GM03348 (cell line): ENCODE data around the gene PPP6R1.
A peak's percentile ranks its signal among the peaks of the same experiment; 100 is the strongest.

Source experiments
- DNase-seq: peaks from one replicate; pipeline ENCODE4 v3.0.0; 2012; ENCODE audit warnings: low spot score

The PPP6R1 gene, protein sequence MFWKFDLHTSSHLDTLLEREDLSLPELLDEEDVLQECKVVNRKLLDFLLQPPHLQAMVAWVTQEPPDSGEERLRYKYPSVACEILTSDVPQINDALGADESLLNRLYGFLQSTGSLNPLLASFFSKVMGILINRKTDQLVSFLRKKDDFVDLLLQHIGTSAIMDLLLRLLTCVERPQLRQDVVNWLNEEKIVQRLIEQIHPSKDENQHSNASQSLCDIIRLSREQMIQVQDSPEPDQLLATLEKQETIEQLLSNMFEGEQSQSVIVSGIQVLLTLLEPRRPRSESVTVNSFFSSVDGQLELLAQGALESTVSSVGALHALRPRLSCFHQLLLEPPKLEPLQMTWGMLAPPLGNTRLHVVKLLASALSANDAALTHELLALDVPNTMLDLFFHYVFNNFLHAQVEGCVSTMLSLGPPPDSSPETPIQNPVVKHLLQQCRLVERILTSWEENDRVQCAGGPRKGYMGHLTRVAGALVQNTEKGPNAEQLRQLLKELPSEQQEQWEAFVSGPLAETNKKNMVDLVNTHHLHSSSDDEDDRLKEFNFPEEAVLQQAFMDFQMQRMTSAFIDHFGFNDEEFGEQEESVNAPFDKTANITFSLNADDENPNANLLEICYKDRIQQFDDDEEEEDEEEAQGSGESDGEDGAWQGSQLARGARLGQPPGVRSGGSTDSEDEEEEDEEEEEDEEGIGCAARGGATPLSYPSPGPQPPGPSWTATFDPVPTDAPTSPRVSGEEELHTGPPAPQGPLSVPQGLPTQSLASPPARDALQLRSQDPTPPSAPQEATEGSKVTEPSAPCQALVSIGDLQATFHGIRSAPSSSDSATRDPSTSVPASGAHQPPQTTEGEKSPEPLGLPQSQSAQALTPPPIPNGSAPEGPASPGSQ

DNA sequence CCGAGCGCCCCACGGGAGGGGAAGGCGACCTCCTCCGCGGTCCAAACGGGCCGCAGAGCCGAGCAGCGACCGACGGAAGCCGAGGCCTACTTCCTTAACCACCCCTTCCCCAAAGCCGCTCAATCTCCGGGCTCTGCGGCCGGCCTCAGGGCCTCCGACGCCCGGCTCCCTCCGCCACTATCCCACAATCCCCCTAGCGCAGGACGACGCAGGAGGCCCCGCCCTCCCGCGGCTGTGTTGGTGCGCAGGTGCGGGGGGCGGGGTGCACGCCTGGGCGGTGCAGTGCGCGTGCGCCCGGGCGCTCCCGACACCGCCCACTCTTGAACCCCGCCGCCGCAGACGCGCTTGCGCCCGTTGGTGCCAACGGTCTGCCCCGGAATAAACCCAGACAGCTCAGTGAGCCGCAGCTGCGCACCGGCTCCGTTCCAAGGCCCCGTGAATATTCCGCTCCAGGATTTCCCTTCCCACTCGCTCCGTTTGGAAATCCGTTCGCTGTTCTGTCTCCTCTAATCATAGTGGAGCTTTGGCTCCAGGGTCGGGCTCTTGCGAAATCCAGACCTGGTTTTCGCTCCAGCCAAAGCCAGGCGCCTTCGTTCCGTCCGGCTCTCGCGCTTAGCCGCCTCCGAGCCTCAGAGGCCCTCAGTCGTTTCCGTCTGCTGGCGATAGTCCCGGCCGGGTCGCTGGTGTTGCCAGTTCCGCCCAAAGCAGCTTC, at the start of gene PPP6R1:
TSS of gene PPP6R1 (minus strand) at position 190 of the 712 bp plus-strand sequence. CDS start 11,914 bp downstream, outside the sequence.
- DNase-seq, result peak; percentile 100

DNA sequence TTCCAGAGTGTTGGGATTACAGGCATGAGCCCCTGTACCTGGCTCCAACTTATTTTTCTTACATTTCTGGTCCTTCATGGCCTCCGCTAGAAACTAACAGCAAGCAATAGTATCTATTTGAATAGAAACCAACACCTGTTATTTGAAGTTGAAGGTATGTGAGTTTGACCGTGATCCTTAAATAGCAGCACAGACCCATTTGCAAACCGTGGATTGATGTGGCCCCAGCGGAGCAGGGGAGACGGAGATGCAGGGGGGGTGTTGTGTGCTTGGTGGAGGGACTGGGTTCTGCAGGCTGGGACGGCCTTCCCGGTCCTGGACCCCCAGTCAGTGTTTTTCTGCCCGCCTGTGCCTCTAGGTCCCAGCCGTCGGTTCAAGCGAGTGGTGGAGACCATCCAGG, 49.5 kb upstream of the PPP6R1 start:
- DNase-seq, result no peak

DNA sequence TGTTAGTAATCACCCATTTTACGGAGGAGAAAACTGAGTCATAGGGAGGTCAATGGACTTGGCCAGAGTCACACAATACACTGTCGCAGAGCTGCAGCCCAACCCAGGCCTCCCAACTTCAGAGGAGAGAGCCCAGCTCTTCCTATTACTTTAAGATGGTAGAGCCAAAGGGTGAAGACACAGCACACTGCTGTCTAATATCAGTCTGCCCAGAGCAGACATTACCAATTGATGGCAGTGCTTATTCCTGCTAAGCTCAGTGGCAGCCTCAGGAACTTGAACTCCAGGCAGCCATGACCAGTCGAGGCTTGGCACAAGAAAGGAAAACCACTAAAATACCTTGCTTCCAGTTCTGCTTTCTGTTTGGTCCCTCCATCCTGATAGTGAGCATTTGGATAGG, 47.9 kb upstream of the PPP6R1 start:
- no peak for DNase-seq

DNA sequence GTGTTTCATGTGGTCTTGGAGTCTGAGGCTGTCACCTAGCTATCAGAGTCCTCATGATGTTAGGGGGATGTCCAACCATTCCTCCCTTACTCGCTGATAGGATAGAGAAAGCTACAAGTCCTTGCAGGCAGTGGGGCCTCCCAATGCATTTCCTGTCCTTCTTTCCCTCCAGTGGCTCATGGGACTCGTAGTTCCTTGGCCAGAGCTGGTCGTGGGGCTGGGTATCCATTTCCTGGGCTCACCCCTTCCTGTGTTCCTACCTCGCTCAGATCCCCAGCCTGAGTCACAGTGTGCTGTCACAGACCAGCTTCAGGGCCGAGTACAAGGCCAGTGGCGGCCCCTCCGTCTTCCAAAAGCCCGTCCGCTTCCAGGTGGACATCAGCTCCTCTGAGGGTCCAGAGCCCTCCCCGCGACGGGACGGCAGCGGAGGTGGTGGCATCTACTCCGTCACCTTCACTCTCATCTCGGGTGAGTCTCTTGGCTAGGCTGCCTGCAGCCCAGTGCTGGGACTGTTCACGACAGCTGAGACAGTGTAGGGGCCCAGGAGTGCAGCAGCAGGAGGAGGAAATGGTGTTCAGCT, 47.3 kb upstream of the PPP6R1 start:
- no peak for DNase-seq

DNA sequence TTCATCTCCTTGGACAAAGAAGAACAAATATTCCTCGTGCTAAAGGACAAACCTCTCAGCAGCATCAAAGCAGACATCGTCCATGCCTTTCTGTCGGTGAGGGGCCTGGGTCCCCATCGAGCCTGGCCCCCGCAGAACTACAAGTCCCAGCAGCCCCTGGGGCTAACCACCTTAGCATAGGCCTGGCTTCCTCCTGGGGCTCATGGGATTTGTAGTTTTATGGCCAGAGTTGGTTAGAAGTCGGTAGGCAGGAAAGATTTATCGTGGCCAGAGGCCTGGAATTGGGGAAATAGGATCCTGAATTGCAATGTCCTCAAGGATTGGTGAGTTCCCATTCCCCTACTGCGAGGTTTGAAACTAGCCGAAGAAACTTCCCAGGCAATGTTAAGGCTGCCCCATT, 46.7 kb upstream of the PPP6R1 start:
- peak; percentile 42 for DNase-seq

DNA sequence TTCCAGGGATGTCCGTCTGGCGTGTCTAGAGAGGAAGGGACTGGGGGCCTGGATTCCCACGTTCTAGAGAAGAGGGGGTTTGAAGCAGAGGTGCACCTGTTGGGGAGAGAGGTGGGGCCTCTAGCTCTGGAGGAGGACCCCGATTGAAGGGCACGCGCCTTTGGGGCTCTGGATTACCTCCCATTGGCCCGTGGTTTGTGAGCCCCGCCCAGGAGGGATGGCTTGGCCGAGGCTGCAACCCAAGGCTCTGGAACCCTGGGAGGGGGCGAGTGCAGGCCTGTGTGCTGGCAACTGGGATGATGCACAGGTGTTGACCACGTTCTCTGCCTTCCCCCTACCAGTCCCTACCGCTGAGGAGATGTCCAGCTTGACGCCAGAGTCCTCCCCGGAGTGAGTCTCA, 46.2 kb upstream of the PPP6R1 start:
- no peak for DNase-seq

DNA sequence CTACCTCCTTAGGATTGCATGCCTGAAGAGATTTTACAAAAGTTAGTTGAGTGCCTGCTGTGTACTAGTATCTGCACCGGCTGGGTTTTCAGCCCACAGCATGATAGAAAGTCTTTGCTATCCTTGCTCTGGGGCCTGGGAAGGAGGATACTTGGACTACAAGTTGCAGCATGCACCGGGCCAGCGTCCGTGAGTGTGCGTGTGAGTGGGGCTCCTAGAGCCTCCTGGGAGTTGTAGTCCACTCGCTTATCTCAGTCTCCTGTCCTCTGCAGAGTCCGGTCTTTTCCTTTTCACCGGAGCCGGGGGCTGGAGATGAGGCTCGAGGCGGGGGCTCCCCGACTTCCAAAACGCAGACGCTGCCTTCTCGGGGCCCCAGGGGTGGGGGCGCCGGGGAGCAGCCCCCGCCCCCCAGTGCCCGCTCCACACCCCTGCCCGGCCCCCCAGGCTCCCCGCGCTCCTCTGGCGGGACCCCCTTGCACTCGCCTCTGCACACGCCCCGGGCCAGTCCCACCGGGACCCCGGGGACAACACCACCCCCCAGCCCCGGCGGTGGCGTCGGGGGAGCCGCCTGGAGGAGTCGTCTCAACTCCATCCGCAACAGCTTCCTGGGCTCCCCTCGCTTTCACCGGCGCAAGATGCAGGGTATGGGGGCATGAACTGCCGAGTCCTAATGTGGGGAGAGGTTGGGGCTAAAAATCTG, 45.6 kb upstream of the PPP6R1 start:
- DNase-seq, result no peak

DNA sequence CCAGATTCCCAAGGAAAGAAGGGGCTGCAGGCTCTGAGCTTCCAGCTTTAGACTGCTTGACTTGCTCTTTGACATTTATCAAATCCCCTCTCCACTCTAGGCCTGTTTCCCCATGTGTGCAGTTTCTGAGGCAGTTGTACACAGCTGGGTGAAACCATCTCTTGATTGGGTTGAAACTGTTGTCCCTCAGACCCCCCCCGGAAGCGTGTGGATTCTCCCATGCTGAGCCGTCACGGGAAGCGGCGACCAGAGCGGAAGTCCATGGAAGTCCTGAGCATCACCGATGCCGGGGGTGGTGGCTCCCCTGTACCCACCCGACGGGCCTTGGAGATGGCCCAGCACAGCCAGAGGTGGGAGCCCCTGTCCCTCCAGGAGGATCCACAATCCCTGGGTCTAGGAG, 44.7 kb upstream of the PPP6R1 start:
- DNase-seq, result no peak

DNA sequence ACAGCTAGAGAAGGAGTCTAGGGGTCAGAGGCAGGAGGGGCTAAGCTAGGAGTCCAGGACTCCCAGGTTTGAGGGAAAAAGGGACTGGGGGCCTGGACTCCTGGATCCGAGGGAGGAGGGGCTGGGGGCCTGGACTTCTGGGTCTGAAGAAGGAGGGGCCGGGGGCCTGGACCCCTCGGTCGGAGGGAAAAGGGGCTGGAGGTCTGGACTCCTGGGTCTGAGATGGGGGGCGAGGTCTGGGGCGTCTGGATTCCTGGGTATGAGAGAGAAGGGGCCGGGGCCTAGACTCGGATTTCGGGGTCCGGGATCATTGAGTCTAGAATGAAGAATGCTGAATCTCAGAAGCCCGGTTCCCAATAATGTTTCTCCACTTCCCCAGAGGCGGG, 43.5 kb upstream of the PPP6R1 start:
- no peak for DNase-seq

DNA sequence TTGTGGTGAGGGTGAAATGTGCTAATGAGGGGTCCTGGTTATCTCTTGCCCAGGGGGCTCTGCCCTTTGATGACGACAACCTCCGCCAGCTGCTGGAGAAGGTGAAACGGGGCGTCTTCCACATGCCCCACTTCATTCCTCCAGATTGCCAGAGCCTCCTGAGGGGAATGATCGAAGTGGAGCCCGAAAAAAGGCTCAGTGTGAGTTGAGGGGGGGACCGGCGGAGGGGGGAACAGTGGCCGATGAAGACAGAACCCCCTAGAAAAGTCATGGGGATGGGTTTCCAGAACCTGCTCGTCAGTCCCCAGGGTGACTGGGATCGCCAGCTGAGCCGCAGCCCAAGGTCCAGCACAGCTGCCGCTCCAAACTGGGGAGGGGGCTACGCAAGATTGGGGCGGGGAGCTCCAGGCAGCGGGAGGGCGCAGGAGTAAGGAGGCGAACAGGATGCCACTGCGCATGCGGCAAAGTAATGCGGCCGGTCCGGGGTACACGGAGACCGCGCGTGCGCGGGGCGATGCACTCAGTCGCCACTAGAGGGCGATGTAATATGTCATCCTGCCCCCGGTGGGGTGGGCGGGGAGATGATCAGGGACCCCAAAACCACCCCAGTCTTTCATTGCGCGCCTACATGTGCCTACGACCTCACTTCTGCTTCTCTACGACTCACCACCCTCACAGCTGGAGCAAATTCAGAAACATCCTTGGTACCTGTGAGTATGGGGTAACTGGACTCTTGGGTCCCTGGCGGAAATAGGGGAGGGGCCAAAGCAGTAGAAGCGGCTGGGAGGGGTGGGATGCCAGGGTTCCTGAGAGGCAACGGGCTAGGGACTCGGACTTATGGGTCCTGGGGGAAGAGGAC, 42.9 kb upstream of the PPP6R1 start:
- DNase-seq, result peak; percentile 99

DNA sequence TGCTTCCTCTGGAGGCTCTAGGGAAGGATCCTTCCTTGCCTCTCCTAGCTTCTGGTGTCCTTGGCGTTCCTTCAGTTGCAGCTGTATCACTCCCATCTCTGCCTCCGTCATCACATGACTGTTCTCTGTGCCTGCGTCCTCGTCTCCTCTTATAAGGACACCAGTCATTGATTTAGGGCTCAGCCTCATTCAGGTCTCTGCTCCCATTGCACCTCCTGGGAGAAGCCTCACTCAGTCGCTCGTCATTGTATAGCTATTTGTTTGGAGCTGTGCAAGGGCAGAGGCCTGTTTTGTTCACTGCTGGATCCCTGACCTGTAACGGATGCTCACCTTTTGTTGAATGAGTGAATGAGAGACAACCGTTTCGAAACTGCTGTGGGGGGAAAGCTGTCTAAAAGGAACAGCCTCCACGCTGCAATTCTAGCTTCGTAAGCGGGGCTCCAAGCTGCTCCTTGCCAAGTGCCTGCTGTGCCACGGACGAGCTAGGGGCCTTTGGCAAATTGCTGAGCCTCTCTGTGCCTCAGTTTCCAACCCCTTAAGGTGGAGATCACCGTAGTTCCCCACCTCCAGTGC, 42.2 kb upstream of the PPP6R1 start:
- DNase-seq, result no peak

DNA sequence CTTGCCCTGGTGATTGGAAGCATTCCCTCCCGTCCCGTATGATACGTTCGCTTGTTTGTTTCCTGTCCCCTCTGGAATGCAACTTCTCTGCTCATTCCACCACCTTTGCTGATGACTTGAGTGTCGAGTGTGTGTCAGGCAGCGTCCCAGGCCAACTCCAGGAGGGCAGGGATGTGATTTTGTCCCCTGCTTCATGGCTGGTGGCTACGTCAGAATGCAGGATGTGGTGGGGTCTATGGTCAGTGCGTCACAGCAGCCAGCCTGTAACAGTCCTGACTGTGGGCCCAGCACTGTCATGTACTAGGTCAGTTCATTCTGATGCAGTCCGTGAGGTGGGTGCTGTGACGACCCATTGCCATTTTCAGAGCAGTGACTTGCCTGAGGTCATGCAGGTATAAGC, 41.2 kb upstream of the PPP6R1 start:
- no peak for DNase-seq

DNA sequence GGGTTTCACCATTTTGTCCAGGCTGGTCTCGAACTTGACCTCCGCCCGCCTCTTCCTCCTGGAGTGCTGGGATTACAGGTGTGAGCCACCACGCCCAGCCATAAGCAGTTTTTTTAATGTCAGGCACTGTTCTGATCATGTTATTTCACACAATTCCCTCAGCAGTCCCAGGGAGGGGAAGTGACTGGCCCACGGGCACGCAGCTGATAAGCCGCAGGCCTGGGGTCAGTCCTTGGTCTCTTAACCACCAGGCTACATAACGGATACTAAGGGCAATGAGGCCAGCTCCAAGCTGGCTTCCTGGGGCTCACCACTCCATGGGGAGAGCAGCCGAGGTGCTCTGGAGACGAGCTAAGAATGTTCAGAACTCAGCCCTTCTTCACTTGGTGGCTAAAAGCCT, 38.5 kb upstream of the PPP6R1 start:
- no peak for DNase-seq

DNA sequence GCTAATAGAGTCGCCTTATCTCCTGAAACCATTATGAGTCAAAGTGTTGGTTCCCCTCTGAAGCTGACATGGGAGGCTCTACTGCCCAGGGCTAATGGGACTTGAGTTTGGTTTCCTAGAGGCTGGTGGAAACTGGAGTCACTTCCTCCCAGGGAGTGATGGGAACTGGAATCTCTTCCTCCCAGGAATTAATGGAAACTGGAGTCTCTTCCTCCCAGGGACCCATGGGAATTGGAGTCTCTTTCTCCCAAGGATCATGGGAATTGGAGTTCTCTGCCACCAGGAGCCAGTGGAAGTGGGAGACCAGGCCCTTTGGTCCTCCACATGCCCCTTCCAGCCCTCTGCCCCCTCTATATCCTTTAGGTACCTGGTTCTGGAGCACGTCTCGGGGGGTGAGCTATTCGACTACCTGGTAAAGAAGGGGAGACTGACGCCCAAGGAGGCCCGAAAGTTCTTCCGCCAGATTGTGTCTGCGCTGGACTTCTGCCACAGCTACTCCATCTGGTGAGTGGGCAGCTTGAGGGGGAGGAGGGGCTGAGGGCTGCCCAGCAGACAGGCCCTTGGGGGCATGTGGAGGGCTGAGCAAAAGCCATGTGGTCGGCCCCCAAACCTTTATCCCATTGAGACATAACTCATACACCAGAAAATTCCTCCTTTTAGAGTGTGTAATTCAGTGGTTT, 30.4 kb upstream of the PPP6R1 start:
- no peak for DNase-seq

DNA sequence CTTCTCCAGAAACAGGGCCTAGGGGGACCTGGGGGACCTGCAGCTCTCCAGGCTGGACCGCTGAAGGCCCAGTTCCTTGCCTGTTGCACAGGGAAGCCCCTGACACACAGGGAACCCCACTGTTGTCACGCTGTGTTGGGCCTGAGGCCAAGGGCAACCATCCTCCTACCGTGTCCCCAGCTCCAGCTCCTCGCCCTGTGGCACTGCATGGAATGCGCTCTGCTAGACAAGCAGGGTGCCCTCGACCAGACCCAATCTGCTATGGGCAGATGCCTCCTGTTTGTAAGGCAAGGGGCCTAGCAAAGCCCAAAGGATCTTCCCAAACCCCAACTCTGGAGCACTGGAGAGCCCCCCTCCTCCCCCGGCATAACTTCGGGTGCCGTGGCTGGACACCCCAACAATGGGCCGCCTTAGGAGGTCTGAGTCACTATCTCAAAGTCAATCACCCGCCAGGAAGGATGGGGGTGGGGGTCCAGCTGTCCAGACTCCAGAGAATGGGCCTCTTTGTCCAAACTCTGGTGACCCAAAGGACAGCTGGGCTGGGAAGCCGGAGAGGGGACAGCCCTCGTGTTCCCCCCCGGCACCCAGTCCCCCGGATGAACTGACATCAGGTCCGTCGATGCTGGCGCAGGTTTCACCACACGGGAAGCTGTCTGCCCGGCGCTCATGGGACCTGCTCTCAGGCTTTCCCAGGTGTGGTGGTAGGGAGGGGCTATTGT, 28.7 kb upstream of the PPP6R1 start:
- no peak for DNase-seq

DNA sequence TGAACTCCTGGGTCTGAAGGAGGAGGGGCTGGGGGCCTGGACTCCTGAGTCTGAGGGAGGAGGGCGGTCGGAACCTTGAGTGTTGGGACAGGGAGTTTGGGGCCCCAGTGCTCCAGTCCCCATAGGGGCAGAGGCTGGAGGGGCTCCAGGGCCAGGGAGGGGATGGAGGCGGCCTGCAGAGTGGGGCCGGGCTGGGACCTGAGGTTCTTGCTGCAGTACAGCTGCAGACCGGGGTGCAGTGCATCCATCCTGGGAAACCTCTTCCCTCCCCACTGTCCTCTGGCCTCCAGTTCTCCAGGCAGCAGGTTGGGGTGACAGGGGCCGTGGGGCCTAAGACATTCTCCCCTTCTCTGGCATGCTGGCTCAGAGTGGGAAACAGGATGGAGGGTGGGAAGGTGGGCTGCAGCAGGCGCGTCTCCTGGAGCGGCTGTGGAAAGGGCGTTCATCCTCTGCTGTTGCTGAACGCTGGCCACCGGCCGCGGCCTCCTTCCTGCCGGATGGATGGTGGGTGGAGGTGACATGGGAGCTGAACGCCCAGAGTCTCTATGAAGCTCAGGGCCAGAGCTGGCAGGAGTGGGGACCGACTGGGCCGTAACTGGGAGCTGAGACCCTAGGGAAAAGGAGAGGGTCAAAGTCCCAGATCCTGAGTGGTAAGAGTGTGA, 26.5 kb upstream of the PPP6R1 start:
- DNase-seq, result peak; percentile 47

DNA sequence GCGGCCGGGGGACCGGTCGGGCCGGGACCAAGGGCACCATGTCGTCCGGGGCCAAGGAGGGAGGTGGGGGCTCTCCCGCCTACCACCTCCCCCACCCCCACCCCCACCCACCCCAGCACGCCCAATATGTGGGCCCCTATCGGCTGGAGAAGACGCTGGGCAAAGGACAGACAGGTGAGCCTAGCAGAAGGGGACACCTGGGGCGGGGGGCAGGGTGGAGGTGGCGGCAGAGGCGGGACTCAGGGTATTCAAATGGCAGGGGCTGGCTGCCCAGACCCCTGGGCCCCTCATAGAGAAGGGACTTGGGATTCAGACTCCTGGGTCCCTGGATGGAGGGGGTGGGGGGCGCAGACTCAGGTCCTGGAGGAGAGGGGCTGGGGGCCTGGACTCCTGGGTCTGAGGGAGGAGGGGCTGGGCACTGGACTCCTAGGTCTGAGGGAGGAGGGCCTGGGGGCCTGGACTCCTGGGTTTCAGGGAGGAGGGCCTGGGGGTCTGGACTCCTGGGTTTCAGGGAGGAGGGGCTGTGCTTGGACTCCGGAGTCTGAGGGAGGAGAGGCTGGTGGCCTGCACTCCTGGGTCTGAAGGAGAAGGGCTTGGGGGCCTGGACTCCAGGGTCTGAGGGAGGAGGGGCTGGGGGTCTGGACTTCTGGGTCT, 25.7 kb upstream of the PPP6R1 start:
- no peak for DNase-seq
